DOHH2 (cell line): ENCODE data around the gene JHY.

Experiments
- EZH2phosphoT487 ChIP-seq: fragments of 200-600 bp; sonication (generic); IDR thresholded peaks from 2 replicates; pipeline ENCODE4 v1.6.1; 2017; ENCODE audit warnings: borderline replicate concordance, mild to moderate bottlenecking, antibody characterized with exemption, low read length, moderate library complexity, mixed read lengths
- TF ChIP-seq, protein P1 (sequence below): fragments of 200-600 bp; sonication (generic); IDR thresholded peaks from one replicate; pipeline ENCODE4 v1.5.1; 2014; ENCODE audit warnings: antibody characterized with exemption, mild to moderate bottlenecking, low read depth, low read length; ENCODE audit not compliant: poor library complexity, severe bottlenecking

GRCh38 chr11:122931510-122931909 is 49.0 kb downstream of the JHY start:
- TF ChIP-seq, protein P1, sequence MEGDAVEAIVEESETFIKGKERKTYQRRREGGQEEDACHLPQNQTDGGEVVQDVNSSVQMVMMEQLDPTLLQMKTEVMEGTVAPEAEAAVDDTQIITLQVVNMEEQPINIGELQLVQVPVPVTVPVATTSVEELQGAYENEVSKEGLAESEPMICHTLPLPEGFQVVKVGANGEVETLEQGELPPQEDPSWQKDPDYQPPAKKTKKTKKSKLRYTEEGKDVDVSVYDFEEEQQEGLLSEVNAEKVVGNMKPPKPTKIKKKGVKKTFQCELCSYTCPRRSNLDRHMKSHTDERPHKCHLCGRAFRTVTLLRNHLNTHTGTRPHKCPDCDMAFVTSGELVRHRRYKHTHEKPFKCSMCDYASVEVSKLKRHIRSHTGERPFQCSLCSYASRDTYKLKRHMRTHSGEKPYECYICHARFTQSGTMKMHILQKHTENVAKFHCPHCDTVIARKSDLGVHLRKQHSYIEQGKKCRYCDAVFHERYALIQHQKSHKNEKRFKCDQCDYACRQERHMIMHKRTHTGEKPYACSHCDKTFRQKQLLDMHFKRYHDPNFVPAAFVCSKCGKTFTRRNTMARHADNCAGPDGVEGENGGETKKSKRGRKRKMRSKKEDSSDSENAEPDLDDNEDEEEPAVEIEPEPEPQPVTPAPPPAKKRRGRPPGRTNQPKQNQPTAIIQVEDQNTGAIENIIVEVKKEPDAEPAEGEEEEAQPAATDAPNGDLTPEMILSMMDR: no peak
- no peak for TF ChIP-seq EZH2phosphoT487
